VCaP (cell line): ENCODE results near the gene SLAMF1.
"Not testable (repeated sequence)": the region's sequence is repeated elsewhere in the genome, so short reads cannot be mapped to it uniquely, and the experiment has no call there.

ENCODE experiments used
- H3K27ac ChIP-seq: fragments of 450-650 bp; 2 replicates; pipeline ENCODE4 v1.5.1; 2017
- TF ChIP-seq, protein P1 (sequence below): fragments of 450-650 bp; conservative IDR thresholded peaks from 2 replicates; pipeline ENCODE4 v1.5.1; 2017; ENCODE audit warnings: mild to moderate bottlenecking, moderate library complexity

SLAMF1 gene

DNA sequence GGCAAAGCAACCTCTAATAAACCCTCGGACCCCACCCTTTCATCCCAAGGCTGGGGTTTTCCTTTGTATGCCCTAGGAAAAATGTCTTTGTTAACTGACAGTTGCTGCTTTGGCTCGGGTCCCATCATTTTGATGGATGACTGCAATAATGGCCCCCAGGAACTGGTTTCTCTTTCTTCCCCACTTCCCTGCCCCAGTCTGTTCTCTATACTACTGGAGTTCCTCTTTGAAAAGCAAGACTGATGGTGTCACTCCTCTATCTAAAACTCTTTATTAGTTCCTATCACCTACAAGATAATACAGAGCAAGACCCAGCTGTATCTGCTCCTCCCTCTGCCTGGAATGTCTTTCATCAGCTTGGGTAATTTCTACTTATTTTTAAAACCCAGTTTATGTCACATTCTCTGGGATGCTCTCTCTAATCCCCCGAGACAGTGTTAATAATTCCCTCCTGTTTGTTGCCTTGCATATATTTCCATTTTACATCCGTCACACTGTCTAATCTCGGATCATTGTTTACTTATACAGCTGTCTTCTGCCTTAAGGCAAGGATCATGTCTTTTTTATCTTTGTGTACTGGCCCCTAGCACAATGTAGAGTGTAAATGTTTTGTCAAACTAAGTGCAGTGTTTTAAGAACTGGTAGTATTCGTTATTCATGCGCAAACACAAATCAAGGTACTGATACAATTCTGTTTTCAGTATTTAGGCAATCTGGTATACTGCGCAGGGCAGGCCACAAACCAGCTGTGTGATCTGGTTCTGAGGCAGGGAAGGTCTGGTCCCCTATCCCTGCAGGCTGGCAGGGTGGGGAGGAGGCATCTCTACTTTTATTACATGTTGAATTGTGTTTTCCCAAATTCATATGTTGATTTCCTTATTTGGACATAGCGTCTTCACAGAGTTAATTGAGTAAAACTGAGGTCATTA, 16.1 kb downstream of the SLAMF1 start:
- TF ChIP-seq, protein P1, sequence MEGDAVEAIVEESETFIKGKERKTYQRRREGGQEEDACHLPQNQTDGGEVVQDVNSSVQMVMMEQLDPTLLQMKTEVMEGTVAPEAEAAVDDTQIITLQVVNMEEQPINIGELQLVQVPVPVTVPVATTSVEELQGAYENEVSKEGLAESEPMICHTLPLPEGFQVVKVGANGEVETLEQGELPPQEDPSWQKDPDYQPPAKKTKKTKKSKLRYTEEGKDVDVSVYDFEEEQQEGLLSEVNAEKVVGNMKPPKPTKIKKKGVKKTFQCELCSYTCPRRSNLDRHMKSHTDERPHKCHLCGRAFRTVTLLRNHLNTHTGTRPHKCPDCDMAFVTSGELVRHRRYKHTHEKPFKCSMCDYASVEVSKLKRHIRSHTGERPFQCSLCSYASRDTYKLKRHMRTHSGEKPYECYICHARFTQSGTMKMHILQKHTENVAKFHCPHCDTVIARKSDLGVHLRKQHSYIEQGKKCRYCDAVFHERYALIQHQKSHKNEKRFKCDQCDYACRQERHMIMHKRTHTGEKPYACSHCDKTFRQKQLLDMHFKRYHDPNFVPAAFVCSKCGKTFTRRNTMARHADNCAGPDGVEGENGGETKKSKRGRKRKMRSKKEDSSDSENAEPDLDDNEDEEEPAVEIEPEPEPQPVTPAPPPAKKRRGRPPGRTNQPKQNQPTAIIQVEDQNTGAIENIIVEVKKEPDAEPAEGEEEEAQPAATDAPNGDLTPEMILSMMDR: no peak
- no peak overlapping the region for H3K27ac ChIP-seq

DNA sequence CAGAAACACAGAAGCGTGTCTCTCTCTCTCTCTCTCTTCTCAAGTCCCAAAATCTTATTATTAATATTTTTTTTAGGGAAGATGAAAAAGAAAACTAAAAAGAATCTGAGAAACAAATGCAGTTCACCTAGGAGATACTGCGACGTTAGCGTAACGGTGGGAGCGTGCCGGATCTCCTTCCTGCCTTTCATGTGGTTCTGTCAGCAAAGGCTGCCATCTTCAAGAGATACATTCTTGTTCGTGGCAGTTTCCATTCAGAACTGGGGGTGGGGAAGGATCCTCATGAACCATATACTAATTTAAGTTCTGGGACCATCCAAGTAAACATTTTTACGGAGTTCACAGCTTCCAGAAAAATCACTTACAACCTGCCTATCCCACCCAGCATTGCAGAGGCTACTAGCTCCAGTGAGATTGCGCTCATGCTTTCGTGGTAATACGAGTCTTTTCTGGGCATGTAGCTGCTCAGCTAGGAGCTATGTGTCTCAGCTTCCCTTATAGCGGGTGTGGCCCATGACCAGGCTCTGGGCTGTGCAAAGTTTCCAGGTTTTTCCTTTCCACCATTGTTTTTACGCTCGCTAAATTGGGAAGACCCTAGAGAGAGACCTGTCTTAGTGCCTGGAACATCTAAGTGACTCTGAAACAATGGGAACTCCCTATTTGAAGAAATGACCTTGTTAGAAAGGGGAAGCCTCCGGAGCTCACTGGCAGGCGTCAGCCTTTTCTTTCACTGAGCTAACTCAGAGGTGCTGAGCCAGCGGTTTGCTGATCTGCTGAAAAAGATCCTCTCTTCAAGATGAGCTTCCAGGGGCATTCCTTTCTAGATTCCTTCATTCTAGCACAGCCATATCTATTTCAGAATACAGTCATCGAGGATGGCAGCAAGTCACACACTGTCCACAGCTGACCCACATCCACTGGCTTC, 17.3 kb downstream of the SLAMF1 start:
- TF ChIP-seq, protein P1: no peak

GRCh38 chr1:160628799-160629263, 18.0 kb downstream of the SLAMF1 start:
- TF ChIP-seq, protein P1: no peak
- H3K27ac ChIP-seq: no peak overlapping the region

More for the DNA sequence above, 17.3 kb downstream of the SLAMF1 start:
- no peak overlapping the region for H3K27ac ChIP-seq

- H3K27ac ChIP-seq: not testable (repeated sequence)
These were observed 19.1 kb downstream of the SLAMF1 start for GRCh38 chr1:160627677-160628289.

DNA sequence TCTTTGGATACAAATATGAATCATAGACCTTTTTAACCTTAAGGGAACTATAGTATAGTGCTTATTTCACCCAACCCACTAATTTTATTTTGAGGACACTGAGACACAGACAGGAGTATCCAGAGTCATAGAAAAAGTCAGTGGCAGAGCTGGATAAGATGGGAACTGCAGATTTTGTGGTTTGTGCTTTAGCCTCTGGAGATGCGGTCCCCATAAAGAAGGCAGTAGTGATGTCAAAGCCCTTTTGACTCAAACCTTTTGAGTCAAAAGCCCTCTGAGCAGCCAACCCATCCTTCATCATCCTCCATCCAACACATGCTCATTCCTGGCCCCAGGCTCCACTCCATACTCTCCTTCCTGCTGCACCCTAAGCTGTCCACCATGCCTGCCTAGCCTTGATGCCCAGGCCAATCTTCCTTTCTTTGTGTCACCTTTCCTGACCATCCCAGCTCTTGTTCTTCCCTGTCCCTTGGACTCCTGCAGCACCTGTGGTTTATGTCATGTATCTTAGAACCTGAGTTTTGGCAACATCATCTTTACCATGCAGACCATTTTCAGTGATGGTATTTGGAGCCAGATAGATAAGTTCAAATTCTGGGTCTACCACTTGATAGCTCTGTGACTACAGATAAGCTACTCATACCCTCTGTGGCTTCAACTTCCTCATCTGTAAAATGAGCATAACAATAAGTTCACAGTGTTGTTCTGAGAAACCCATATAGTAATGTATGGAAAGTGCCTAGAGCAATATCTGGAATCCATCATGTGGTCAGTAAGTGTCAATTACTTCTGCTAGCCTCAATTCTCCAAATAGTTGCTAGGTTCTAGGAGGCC, 20.1 kb downstream of the SLAMF1 start:
- TF ChIP-seq, protein P1: no peak
- no peak overlapping the region for H3K27ac ChIP-seq

GRCh38 chr1:160625725-160626498, 20.9 kb downstream of the SLAMF1 start:
- no peak overlapping the region for H3K27ac ChIP-seq
- TF ChIP-seq, protein P1: no peak

DNA sequence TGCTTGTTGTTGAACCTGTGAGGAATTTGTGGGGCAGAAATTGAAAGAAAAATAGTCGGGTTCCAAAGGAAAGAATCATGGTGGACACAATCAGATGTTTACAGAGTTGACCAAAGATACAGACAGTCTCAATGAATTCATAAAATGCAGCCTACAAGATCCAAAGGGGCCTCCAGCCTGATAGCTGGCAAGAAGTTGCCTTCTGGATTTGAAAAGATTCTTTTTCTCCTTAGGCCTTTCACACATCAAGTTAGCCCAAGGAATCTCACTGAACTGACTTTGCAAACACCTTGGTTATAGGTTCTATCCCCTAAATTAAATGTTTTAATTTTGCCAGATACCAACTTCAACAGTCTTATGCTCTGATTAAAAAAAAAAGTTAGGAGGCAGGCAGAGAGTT, 21.5 kb downstream of the SLAMF1 start:
- no peak overlapping the region for H3K27ac ChIP-seq
- TF ChIP-seq, protein P1: no peak
